ENCODE measurements around the gene MRTO4. TPM values are rescaled to one million over a fixed set of nuclear protein-coding genes. Genes with fewer than 3 reads are reported as not detected.
A peak's percentile ranks its signal among the peaks of the same experiment; 100 is the strongest.
"Not testable (repeated sequence)": the region's sequence is repeated elsewhere in the genome, so short reads cannot be mapped to it uniquely, and the experiment has no call there.

MRTO4 gene
- total RNA-seq, 1 donor from 2014 or later, result 132 TPM

GRCh38 chr1:19269427-19270342 is 18.1 kb downstream of the MRTO4 start:
- not testable (repeated sequence) for H3K4me3 Mint-ChIP-seq

GRCh38 chr1:19270343-19270730 is 18.7 kb downstream of the MRTO4 start:
- H3K27ac Mint-ChIP-seq; H3K4me1 Mint-ChIP-seq; DNase-seq; H3K36me3 Mint-ChIP-seq (ENCODE audit: low read depth); intact Hi-C loops (cut with micrococcal nuclease); H3K4me3 Mint-ChIP-seq; H3K9me3 Mint-ChIP-seq: not testable (repeated sequence)
- H3K27me3 Mint-ChIP-seq, result peaks cover 11% of the 10 kb centered on the region

More at GRCh38 chr1:19269427-19270342, 18.1 kb downstream of the MRTO4 start:
- H3K9me3 Mint-ChIP-seq; DNase-seq; H3K36me3 Mint-ChIP-seq (ENCODE audit: low read depth); H3K4me1 Mint-ChIP-seq; intact Hi-C loops (cut with micrococcal nuclease); H3K27ac Mint-ChIP-seq: not testable (repeated sequence)
- peaks cover 11% of the 10 kb centered on the region for H3K27me3 Mint-ChIP-seq

- Mint-ChIP-seq H3K9me3 (peaks cover 4% of the 10 kb centered on the region), H3K27me3 (peaks cover 11% of the 10 kb centered on the region), H3K27ac (no peak overlapping the region), H3K4me1 (no peaks in the 10 kb centered on the region), H3K36me3 (ENCODE audit: low read depth) (peaks cover 2% of the 10 kb centered on the region), H3K4me3 (no peak overlapping the region)
- intact Hi-C loops (cut with micrococcal nuclease), result no loop called here
- no peak for DNase-seq
These were observed 20.5 kb downstream of the MRTO4 start for GRCh38 chr1:19272064-19272463.

- Mint-ChIP-seq H3K4me3 (no peak overlapping the region), H3K27ac (no peak overlapping the region)
These were observed 21.7 kb downstream of the MRTO4 start for GRCh38 chr1:19273106-19273843.

GRCh38 chr1:19273844-19274531 is 22.4 kb downstream of the MRTO4 start:
- H3K27me3 Mint-ChIP-seq, result peaks cover 11% of the 10 kb centered on the region
- H3K9me3 Mint-ChIP-seq; intact Hi-C loops (cut with micrococcal nuclease); DNase-seq; H3K4me3 Mint-ChIP-seq; H3K36me3 Mint-ChIP-seq (ENCODE audit: low read depth); H3K27ac Mint-ChIP-seq; H3K4me1 Mint-ChIP-seq: not testable (repeated sequence)

More at GRCh38 chr1:19273106-19273843, 21.7 kb downstream of the MRTO4 start:
- no peaks in the 10 kb centered on the region for H3K4me1 Mint-ChIP-seq
- H3K9me3 Mint-ChIP-seq, result peaks cover 4% of the 10 kb centered on the region
- no peak for DNase-seq
- intact Hi-C loops (cut with micrococcal nuclease), result no loop called here
- H3K36me3 Mint-ChIP-seq (ENCODE audit: low read depth), result peaks cover 2% of the 10 kb centered on the region
- peaks cover 11% of the 10 kb centered on the region for H3K27me3 Mint-ChIP-seq

GRCh38 chr1:19274636-19275035 is 23.0 kb downstream of the MRTO4 start:
- H3K36me3 Mint-ChIP-seq (ENCODE audit: low read depth), result peaks cover 2% of the 10 kb centered on the region
- peaks cover 11% of the 10 kb centered on the region for H3K27me3 Mint-ChIP-seq
- H3K4me3 Mint-ChIP-seq, result no peak overlapping the region
- DNase-seq, result no peak
- no peak overlapping the region for H3K27ac Mint-ChIP-seq
- intact Hi-C loops (cut with micrococcal nuclease), result no loop called here
- no peaks in the 10 kb centered on the region for H3K4me1 Mint-ChIP-seq
- peaks cover 4% of the 10 kb centered on the region for H3K9me3 Mint-ChIP-seq

- Mint-ChIP-seq H3K27me3 (peaks cover 6% of the 10 kb centered on the region), H3K4me3 (no peak overlapping the region), H3K27ac (no peak overlapping the region), H3K9me3 (no peaks in the 10 kb centered on the region), H3K4me1 (peaks cover 2% of the 10 kb centered on the region), H3K36me3 (ENCODE audit: low read depth) (peaks cover 1% of the 10 kb centered on the region)
- intact Hi-C loops (cut with micrococcal nuclease), result no loop called here
- no peak for DNase-seq
These were observed 32.3 kb downstream of the MRTO4 start for GRCh38 chr1:19283891-19284290.

GRCh38 chr1:19284881-19285280 is 33.3 kb downstream of the MRTO4 start:
- peaks cover 9% of the 10 kb centered on the region for H3K27me3 Mint-ChIP-seq
- H3K36me3 Mint-ChIP-seq (ENCODE audit: low read depth), result peaks cover 1% of the 10 kb centered on the region
- no peak overlapping the region for H3K27ac Mint-ChIP-seq
- no peak for DNase-seq
- H3K9me3 Mint-ChIP-seq, result no peaks in the 10 kb centered on the region
- no peak overlapping the region for H3K4me3 Mint-ChIP-seq
- peaks cover 2% of the 10 kb centered on the region for H3K4me1 Mint-ChIP-seq
- intact Hi-C loops (cut with micrococcal nuclease), result no loop called here

GRCh38 chr1:19285366-19285765 is 33.8 kb downstream of the MRTO4 start:
- H3K4me3 Mint-ChIP-seq; H3K27ac Mint-ChIP-seq; H3K9me3 Mint-ChIP-seq; H3K36me3 Mint-ChIP-seq (ENCODE audit: low read depth); intact Hi-C loops (cut with micrococcal nuclease); H3K4me1 Mint-ChIP-seq; DNase-seq: not testable (repeated sequence)
- peaks cover 10% of the 10 kb centered on the region for H3K27me3 Mint-ChIP-seq

GRCh38 chr1:19285807-19286206 is 34.2 kb downstream of the MRTO4 start:
- DNase-seq; H3K36me3 Mint-ChIP-seq (ENCODE audit: low read depth); H3K4me1 Mint-ChIP-seq; intact Hi-C loops (cut with micrococcal nuclease); H3K27ac Mint-ChIP-seq; H3K9me3 Mint-ChIP-seq; H3K4me3 Mint-ChIP-seq: not testable (repeated sequence)
- H3K27me3 Mint-ChIP-seq, result peaks cover 10% of the 10 kb centered on the region

GRCh38 chr1:19287436-19288185 is 36.0 kb downstream of the MRTO4 start:
- Mint-ChIP-seq H3K9me3 (no peaks in the 10 kb centered on the region), H3K36me3 (ENCODE audit: low read depth) (peaks cover 2% of the 10 kb centered on the region), H3K27me3 (peaks cover 10% of the 10 kb centered on the region), H3K4me3 (peak overlapping the region; percentile 25), H3K27ac (peak overlapping the region; percentile 12), H3K4me1 (peaks cover 2% of the 10 kb centered on the region)
- intact Hi-C loops (cut with micrococcal nuclease), result no loop called here
- DNase-seq, result no peak

GRCh38 chr1:19288324-19289241 is 37.0 kb downstream of the MRTO4 start, which contains the start of gene AKR7A3:
Gene AKR7A3 (minus strand): TSS chr1:19288770. CDS start chr1:19288709, 61 bp downstream.
- H3K9me3 Mint-ChIP-seq; H3K36me3 Mint-ChIP-seq (ENCODE audit: low read depth); intact Hi-C loops (cut with micrococcal nuclease); H3K4me1 Mint-ChIP-seq: not testable (repeated sequence)
- peak; percentile 85 for DNase-seq
- H3K27ac Mint-ChIP-seq, result peak within 1 kb of the TSS; percentile 12
- H3K4me3 Mint-ChIP-seq, result peak within 1 kb of the TSS; percentile 43
- peaks cover 10% of the 10 kb centered on the region for H3K27me3 Mint-ChIP-seq

Data from activated CD4-positive, alpha-beta T cell treated with anti-CD3 and anti-CD28 coated beads, Interleukin-2, amount 10 ng/mL, durations not matched to agents 24 days and 14 days (primary cell).